Tibial artery (tissue), 4 donors: ENCODE data around the gene DYSF.
A peak's percentile ranks its signal among the peaks of the same experiment; 100 is the strongest.

Experiments used
- DNase-seq, 2 donors: peaks; one replicate each; pipeline ENCODE4 v3.0.0-alpha.2; 2019
- H3K27ac ChIP-seq, 2 donors: fragments of 200-600 bp; sonication (generic) in 1 of 2; 1 replicate in 1 of 2; 2 replicates in 1 of 2; pipeline ENCODE4 v1.5.1; 2018 to 2019; ENCODE audit warnings: mild to moderate bottlenecking in 1 of 2
- H3K27me3 ChIP-seq, 2 donors: fragments of 200-600 bp; sonication (generic) in 1 of 2; one replicate each; pipeline versions ENCODE4 v1.5.1 to v1.6.0; 2016 to 2019
- H3K36me3 ChIP-seq, 3 donors: fragments of 200-600 bp; sonication (generic) in 2 of 3; one replicate each; pipeline ENCODE4 v1.5.1; 2016 to 2019; ENCODE audit warnings: mild to moderate bottlenecking in 2 of 3
- H3K4me1 ChIP-seq, 4 donors: fragments of 200-600 bp; sonication (generic) in 2 of 4; 1 replicate in 3 of 4; 2 replicates in 1 of 4; pipeline ENCODE4 v1.5.1; 2016 to 2019
- H3K4me3 ChIP-seq, 2 donors: fragments of 200-600 bp; sonication (generic) in 1 of 2; 1 replicate in 1 of 2; 2 replicates in 1 of 2; pipeline ENCODE4 v1.5.1; 2018 to 2019; ENCODE audit warnings: mild to moderate bottlenecking in 2 of 2
- H3K9me3 ChIP-seq, 3 donors: fragments of 200-600 bp; sonication (generic) in 1 of 3; one replicate each; pipeline ENCODE4 v1.5.1; 2016 to 2019
- intact Hi-C: fragments of 100-400 bp; cut with DNase I; formaldehyde crosslinking; loops from one replicate; pipeline ENCODE4 v1.15.0; 2023; ENCODE audit warnings: low total_unique reads
- TF ChIP-seq, protein P1 (sequence below), 2 experiments: fragments of 200-600 bp in 1 of 2; fragments of 450-650 bp in 1 of 2; IDR thresholded peaks; one replicate each; pipeline ENCODE4 v1.5.1; 2017 to 2019; ENCODE audit warnings: antibody characterized with exemption in 2 of 2, mild to moderate bottlenecking in 1 of 2, moderate library complexity in 1 of 2

Gene DYSF

DNA sequence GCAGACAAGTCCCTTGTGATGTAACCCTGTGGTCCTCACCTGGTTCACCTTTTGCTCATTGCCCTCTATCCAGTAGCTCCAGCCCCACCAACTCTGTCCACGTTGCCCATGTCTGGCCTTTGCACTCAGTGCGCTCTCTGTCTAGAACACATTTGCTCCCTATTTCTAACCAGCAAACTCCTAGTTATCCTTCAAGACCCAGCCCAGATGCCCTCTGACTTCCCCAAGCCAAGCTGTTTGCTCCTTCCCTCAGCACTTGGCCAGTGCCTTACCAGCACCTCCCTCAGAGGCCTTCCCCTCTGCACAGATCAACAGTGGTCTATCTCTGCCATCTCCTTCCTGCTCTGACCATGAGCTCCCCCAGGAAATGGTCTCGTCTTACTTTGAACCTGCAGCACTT, 137.7 kb downstream of the DYSF start:
- no peaks in the 10 kb centered on the region for H3K36me3 ChIP-seq

DNA sequence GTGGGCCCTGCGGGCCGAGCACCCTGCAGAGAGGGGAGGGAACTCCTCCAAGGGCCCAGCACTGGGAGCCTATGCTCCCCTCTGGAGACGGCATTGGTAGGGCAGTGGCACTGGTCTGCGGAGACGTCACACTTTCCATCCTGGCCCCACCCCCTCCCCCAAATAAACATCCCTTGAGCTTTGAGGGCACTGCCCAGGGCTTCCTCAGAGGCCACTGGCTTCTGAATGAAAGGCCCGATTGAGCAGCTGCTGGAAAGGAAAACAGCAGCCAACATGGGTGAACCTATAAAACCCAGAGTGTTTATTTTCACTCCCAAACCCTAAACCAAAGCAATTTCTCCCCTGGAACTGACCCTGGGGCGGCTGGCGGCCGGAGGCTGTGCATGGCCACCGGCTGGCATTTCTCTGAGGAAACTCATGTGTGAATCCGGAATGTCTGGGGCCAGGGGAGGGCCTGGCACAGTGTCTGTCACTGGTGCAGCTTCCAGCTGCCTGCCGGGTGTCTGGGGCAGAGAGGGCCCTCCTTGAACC, 138.9 kb downstream of the DYSF start:
- no peak overlapping the region for H3K4me3 ChIP-seq
- H3K36me3 ChIP-seq: no peaks in the 10 kb centered on the region
- no peak for DNase-seq
- intact Hi-C loops: no loop called here
- no peaks in the 10 kb centered on the region for H3K9me3 ChIP-seq
- H3K27ac ChIP-seq: peak overlapping the region; percentile 56 to 60
- H3K27me3 ChIP-seq: no peaks in the 10 kb centered on the region
- H3K4me1 ChIP-seq: peaks cover 0 to 12% (median 10%) of the 10 kb centered on the region in 4 donors
- TF ChIP-seq, protein P1, sequence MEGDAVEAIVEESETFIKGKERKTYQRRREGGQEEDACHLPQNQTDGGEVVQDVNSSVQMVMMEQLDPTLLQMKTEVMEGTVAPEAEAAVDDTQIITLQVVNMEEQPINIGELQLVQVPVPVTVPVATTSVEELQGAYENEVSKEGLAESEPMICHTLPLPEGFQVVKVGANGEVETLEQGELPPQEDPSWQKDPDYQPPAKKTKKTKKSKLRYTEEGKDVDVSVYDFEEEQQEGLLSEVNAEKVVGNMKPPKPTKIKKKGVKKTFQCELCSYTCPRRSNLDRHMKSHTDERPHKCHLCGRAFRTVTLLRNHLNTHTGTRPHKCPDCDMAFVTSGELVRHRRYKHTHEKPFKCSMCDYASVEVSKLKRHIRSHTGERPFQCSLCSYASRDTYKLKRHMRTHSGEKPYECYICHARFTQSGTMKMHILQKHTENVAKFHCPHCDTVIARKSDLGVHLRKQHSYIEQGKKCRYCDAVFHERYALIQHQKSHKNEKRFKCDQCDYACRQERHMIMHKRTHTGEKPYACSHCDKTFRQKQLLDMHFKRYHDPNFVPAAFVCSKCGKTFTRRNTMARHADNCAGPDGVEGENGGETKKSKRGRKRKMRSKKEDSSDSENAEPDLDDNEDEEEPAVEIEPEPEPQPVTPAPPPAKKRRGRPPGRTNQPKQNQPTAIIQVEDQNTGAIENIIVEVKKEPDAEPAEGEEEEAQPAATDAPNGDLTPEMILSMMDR (IDR thresholded peaks at IDR 0.05): no peak

More for the DNA sequence above, 137.7 kb downstream of the DYSF start:
- no peak for DNase-seq
- H3K4me3 ChIP-seq: no peak overlapping the region
- H3K27ac ChIP-seq: no peak overlapping the region
- peaks cover 0 to 12% (median 10%) of the 10 kb centered on the region in 4 donors for H3K4me1 ChIP-seq
- no peaks in the 10 kb centered on the region for H3K27me3 ChIP-seq
- TF ChIP-seq, protein P1 (IDR thresholded peaks at IDR 0.05): no peak
- intact Hi-C loops: no loop called here
- H3K9me3 ChIP-seq: no peaks in the 10 kb centered on the region

GRCh38 chr2:71595569-71595968, 142.2 kb downstream of the DYSF start:
- no peak for DNase-seq
- H3K27ac ChIP-seq: no peak overlapping the region
- no peaks in the 10 kb centered on the region for H3K27me3 ChIP-seq
- no peaks in the 10 kb centered on the region for H3K9me3 ChIP-seq
- intact Hi-C loops: no loop called here
- TF ChIP-seq, protein P1 (IDR thresholded peaks at IDR 0.05): no peak
- H3K4me3 ChIP-seq: no peak overlapping the region
- peaks cover 0 to 2% (median 0%) of the 10 kb centered on the region in 3 donors for H3K36me3 ChIP-seq
- H3K4me1 ChIP-seq: peaks cover 0 to 12% (median 10%) of the 10 kb centered on the region in 4 donors

- H3K4me1 ChIP-seq: peaks cover 0 to 12% (median 10%) of the 10 kb centered on the region in 4 donors
- intact Hi-C loops: no loop called here
These were observed 142.7 kb downstream of the DYSF start for GRCh38 chr2:71596011-71596410.

DNA sequence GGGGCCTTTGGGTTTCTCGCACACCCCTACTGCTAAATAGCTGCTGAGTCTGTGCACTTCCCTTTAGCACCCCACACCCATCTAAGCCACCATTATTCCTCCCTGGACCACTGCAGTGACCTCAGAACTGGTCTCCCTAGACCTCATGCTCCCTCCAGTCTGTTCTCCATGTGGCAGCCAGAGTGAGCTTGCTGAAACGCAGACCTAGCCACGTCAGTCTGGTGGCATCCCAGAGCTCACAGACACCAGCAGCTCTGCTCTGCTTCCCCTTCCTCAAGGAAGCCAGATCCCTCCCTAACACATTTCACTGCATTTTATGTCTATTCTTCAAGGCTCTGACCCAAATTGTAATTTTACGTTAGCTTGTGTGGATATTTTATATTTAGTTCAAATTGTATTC, 144.4 kb downstream of the DYSF start:
- intact Hi-C loops: no loop called here
- H3K27me3 ChIP-seq: no peaks in the 10 kb centered on the region
- H3K27ac ChIP-seq: no peak overlapping the region
- TF ChIP-seq, protein P1 (IDR thresholded peaks at IDR 0.05): no peak
- peaks cover 0 to 1% (median under 1%) of the 10 kb centered on the region in 4 donors for H3K4me1 ChIP-seq
- no peak overlapping the region for H3K4me3 ChIP-seq
- H3K9me3 ChIP-seq: no peaks in the 10 kb centered on the region
- no peak for DNase-seq
- peaks cover 0 to 2% (median 0%) of the 10 kb centered on the region in 3 donors for H3K36me3 ChIP-seq

More at GRCh38 chr2:71596011-71596410, 142.7 kb downstream of the DYSF start:
- Histone ChIP-seq H3K27me3 (no peaks in the 10 kb centered on the region), H3K27ac (no peak overlapping the region), H3K4me3 (no peak overlapping the region), H3K36me3 (peaks cover 0 to 2% (median 0%) of the 10 kb centered on the region in 3 donors), H3K9me3 (no peaks in the 10 kb centered on the region)
- TF ChIP-seq, protein P1 (IDR thresholded peaks at IDR 0.05): no peak
- DNase-seq: no peak
